ENCODE measurements around the gene AATF. TPM values are rescaled to one million over a fixed set of nuclear protein-coding genes. Genes with fewer than 3 reads are reported as not detected.

AATF gene
- polyA plus RNA-seq, 3 donors: 24.3 to 57.9 (median 41.1) TPM

DNA sequence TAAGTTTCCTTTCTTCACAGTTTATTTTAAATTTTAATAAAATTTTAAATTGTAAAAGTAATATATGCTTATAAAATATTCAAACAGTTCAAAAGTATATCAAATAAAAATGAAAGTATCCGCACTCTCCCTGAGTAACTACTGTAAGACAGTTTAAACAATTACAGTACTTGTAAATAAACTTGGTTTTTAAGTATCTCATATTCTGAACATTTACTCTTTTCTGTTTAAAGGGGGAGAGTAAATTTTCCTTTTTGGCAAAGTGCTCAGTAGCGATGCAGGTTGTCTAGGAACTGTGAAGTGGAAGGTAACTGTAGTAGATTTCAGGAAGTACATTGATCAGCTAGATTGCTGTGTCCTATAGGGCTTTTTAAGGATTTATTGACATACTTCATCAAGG, 28.8 kb downstream of the AATF start:
- Mint-ChIP-seq H3K9me3 (peaks cover 0 to 4% (median 0%) of the 10 kb centered on the region in 7 donors), H3K4me1 (peaks cover 15% of the 10 kb centered on the region), H3K27me3 (ENCODE audit: low read depth in 3 of 3) (peaks cover 0 to 2% (median 0%) of the 10 kb centered on the region in 3 donors), H3K36me3 (peaks cover 40 to 53% of the 10 kb centered on the region in 2 donors), H3K4me3 (no peak overlapping the region), H3K27ac (no peak overlapping the region)
- no peak overlapping the region for H3K4me2 ChIP-seq (replicated peaks; ENCODE audit: extremely low read depth, low read length, poor library complexity, severe bottlenecking)
- H3K79me2 ChIP-seq (ENCODE audit: insufficient read depth, low read length): peaks cover 52% of the 10 kb centered on the region
- H3K9me3 ChIP-seq (replicated peaks in 1 of 2; ENCODE audit: control insufficient read depth in 1 of 2, insufficient read depth in 1 of 2, low read length in 2 of 2): no peaks in the 10 kb centered on the region
- no peaks in the 10 kb centered on the region for H3K27me3 ChIP-seq (ENCODE audit: control insufficient read depth in 2 of 2, insufficient read depth in 2 of 2, low read length in 2 of 2)
- DNase-seq: no peak
- no peaks in the 10 kb centered on the region for H3K4me1 ChIP-seq (ENCODE audit: control insufficient read depth in 1 of 2, insufficient read depth in 2 of 2, low read length in 2 of 2)
- H2AFZ ChIP-seq (ENCODE audit: insufficient read depth, low read depth, low read length, poor library complexity, severe bottlenecking): no peak overlapping the region
- no peak overlapping the region for H3K4me3 ChIP-seq (replicated peaks in 1 of 3; ENCODE audit: low read depth in 2 of 3, low read length in 3 of 3)
- no peak overlapping the region for H3K9ac ChIP-seq (ENCODE audit: insufficient read depth, low read length, poor library complexity, severe bottlenecking)
- WGBS (ENCODE audit: insufficient coverage): no CpG with 5 or more reads among the region's 2 CpGs
- TF ChIP-seq CTCF (IDR thresholded peaks at IDR 0.05): no peak
- H3K36me3 ChIP-seq (replicated peaks in 1 of 2; ENCODE audit: control insufficient read depth in 1 of 2, insufficient read depth in 2 of 2, low read length in 2 of 2): peaks cover 2 to 41% of the 10 kb centered on the region in 2 donors
- intact Hi-C loops (cut with micrococcal nuclease): no loop called here
- peaks cover 91% of the 10 kb centered on the region for H4K20me1 ChIP-seq (ENCODE audit: insufficient read depth, low read length)
- no peak overlapping the region for H3K27ac ChIP-seq (ENCODE audit: low read depth in 1 of 2, low read length in 2 of 2)

- Histone ChIP-seq H3K4me3 (replicated peaks in 1 of 3; ENCODE audit: low read depth in 2 of 3, low read length in 3 of 3) (no peak overlapping the region), H3K4me2 (replicated peaks; ENCODE audit: extremely low read depth, low read length, poor library complexity, severe bottlenecking) (no peak overlapping the region), H2AFZ (ENCODE audit: insufficient read depth, low read depth, low read length, poor library complexity, severe bottlenecking) (no peak overlapping the region), H3K9me3 (replicated peaks in 1 of 2; ENCODE audit: control insufficient read depth in 1 of 2, insufficient read depth in 1 of 2, low read length in 2 of 2) (no peaks in the 10 kb centered on the region), H3K79me2 (ENCODE audit: insufficient read depth, low read length) (peaks cover 51% of the 10 kb centered on the region), H3K4me1 (ENCODE audit: control insufficient read depth in 1 of 2, insufficient read depth in 2 of 2, low read length in 2 of 2) (no peaks in the 10 kb centered on the region), H3K27ac (ENCODE audit: low read depth in 1 of 2, low read length in 2 of 2) (no peak overlapping the region), H3K9ac (ENCODE audit: insufficient read depth, low read length, poor library complexity, severe bottlenecking) (no peak overlapping the region), H3K27me3 (ENCODE audit: control insufficient read depth in 2 of 2, insufficient read depth in 2 of 2, low read length in 2 of 2) (no peaks in the 10 kb centered on the region), H3K36me3 (replicated peaks in 1 of 2; ENCODE audit: control insufficient read depth in 1 of 2, insufficient read depth in 2 of 2, low read length in 2 of 2) (peaks cover 0 to 46% of the 10 kb centered on the region in 2 donors), H4K20me1 (ENCODE audit: insufficient read depth, low read length) (peaks cover 89% of the 10 kb centered on the region)
- TF ChIP-seq CTCF (IDR thresholded peaks at IDR 0.05): no peak
- peaks cover 0 to 2% (median 0%) of the 10 kb centered on the region in 3 donors for H3K27me3 Mint-ChIP-seq (ENCODE audit: low read depth in 3 of 3)
- peaks cover 0 to 4% (median 0%) of the 10 kb centered on the region in 7 donors for H3K9me3 Mint-ChIP-seq
- no peak for DNase-seq
- no peak overlapping the region for H3K4me3 Mint-ChIP-seq
- H3K4me1 Mint-ChIP-seq: peaks cover 11% of the 10 kb centered on the region
- no peak overlapping the region for H3K27ac Mint-ChIP-seq
- WGBS (ENCODE audit: insufficient coverage): 96% methylated on average over 3 of the region's 11 CpGs
- peaks cover 38 to 53% of the 10 kb centered on the region in 2 donors for H3K36me3 Mint-ChIP-seq
- intact Hi-C loops (cut with micrococcal nuclease): no loop called here
Observed at GRCh38 chr17:36978810-36979564, 30.2 kb downstream of the AATF start.
